Activated T-cell treated with anti-CD3 and anti-CD28 coated beads for 1 hour (primary cell): Measurements from ENCODE around the gene ENO2.
"Not testable (repeated sequence)": the region's sequence is repeated elsewhere in the genome, so short reads cannot be mapped to it uniquely, and the experiment has no call there.

Source experiments
- DNase-seq: peaks from one replicate; pipeline ENCODE4 v3.0.0-alpha.2; 2020; ENCODE audit warnings: low read depth

ENO2 gene

GRCh38 chr12:6914246-6914946, at the start of gene ENO2:
Gene ENO2 (plus strand): TSS chr12:6914580. CDS start chr12:6915833, 1,253 bp downstream.
- peak; percentile 76 for DNase-seq

- not testable (repeated sequence) for DNase-seq
Measured at GRCh38 chr12:6865307-6865706, 49.1 kb upstream of the ENO2 start.

- no peak for DNase-seq
Measured at GRCh38 chr12:6866163-6866919, 48.0 kb upstream of the ENO2 start.

- no peak for DNase-seq
Measured at GRCh38 chr12:6866920-6867412, 47.4 kb upstream of the ENO2 start.

GRCh38 chr12:6867413-6868210, 46.8 kb upstream of the ENO2 start, which contains the start of gene TPI1:
Gene TPI1 (plus strand): TSS chr12:6867531. CDS start chr12:6867567, 36 bp downstream.
- DNase-seq = peak; percentile 68

- no peak for DNase-seq
Measured at GRCh38 chr12:6868211-6869048, 46.0 kb upstream of the ENO2 start.

- DNase-seq = peak; percentile 82
Measured at GRCh38 chr12:6869049-6870021, 45.0 kb upstream of the ENO2 start.

GRCh38 chr12:6870304-6870703, 44.1 kb upstream of the ENO2 start:
- DNase-seq = not testable (repeated sequence)

GRCh38 chr12:6871052-6871957, 43.1 kb upstream of the ENO2 start:
- no peak for DNase-seq

GRCh38 chr12:6872073-6873048, 42.0 kb upstream of the ENO2 start:
- peak; percentile 84 for DNase-seq

GRCh38 chr12:6873094-6874014, 41.0 kb upstream of the ENO2 start, which contains the start of gene SPSB2:
Gene SPSB2 (minus strand): TSS chr12:6873303. CDS start chr12:6872901, 402 bp downstream.
- peak; percentile 99 for DNase-seq

- DNase-seq = not testable (repeated sequence)
Measured at GRCh38 chr12:6874015-6874368, 40.4 kb upstream of the ENO2 start.

GRCh38 chr12:6879824-6880223, 34.6 kb upstream of the ENO2 start:
- not testable (repeated sequence) for DNase-seq

- no peak for DNase-seq
Measured at GRCh38 chr12:6883252-6883651, 31.1 kb upstream of the ENO2 start.

GRCh38 chr12:6883683-6884082, 30.7 kb upstream of the ENO2 start:
- DNase-seq = no peak

- DNase-seq = no peak
Measured at GRCh38 chr12:6884539-6884938, 29.8 kb upstream of the ENO2 start.
